VCaP (cell line): ENCODE measurements around the gene SLC9A8.

Experiments used
- H3K27ac ChIP-seq: fragments of 450-650 bp; 2 replicates; pipeline ENCODE4 v1.5.1; 2017
- CTCF ChIP-seq: fragments of 450-650 bp; conservative IDR thresholded peaks from 2 replicates; pipeline ENCODE4 v1.5.1; 2017; ENCODE audit warnings: mild to moderate bottlenecking, moderate library complexity

The SLC9A8 gene

GRCh38 chr20:49890471-49891361 is 78.1 kb downstream of the SLC9A8 start:
- TF ChIP-seq CTCF: no peak
- peak overlapping the region; percentile 32; the same call in 1 of the 2 replicates for H3K27ac ChIP-seq

GRCh38 chr20:49891476-49892110 is 79.0 kb downstream of the SLC9A8 start:
- no peak for TF ChIP-seq CTCF
- H3K27ac ChIP-seq: no peak overlapping the region

GRCh38 chr20:49892260-49892659 is 79.6 kb downstream of the SLC9A8 start:
- no peak for TF ChIP-seq CTCF
- H3K27ac ChIP-seq: peak overlapping the region; percentile 18; the same call in 1 of the 2 replicates

GRCh38 chr20:49892817-49893216 is 80.2 kb downstream of the SLC9A8 start:
- no peak for TF ChIP-seq CTCF

GRCh38 chr20:49893242-49894072 is 80.8 kb downstream of the SLC9A8 start:
- peak overlapping the region; percentile 76 for H3K27ac ChIP-seq
- TF ChIP-seq CTCF: no peak

More at GRCh38 chr20:49892817-49893216, 80.2 kb downstream of the SLC9A8 start:
- peak overlapping the region; percentile 18; the same call in 1 of the 2 replicates for H3K27ac ChIP-seq

GRCh38 chr20:49894073-49894470 is 81.4 kb downstream of the SLC9A8 start:
- H3K27ac ChIP-seq: peak overlapping the region; percentile 76
- no peak for TF ChIP-seq CTCF

GRCh38 chr20:49895474-49896093 is 83.0 kb downstream of the SLC9A8 start:
- peak overlapping the region; percentile 76 for H3K27ac ChIP-seq
